GM18873 (cell line): ENCODE measurements around the gene ROBO2.

Experiments used
- ATAC-seq: cut with Tn5 transposase; IDR thresholded peaks from one replicate; pipeline ENCODE4 v1.9.1; 2021; ENCODE audit warnings: mild to moderate bottlenecking, moderate library complexity, moderate number of reproducible peaks; ENCODE audit not compliant: unreplicated experiment, low FRiP score

ROBO2 gene

GRCh38 chr3:77052051-77052501 lies 12.2 kb downstream of the ROBO2 start:
- no peak for ATAC-seq

- ATAC-seq, result no peak
Measured at GRCh38 chr3:77052733-77053670, 13.1 kb downstream of the ROBO2 start.

DNA sequence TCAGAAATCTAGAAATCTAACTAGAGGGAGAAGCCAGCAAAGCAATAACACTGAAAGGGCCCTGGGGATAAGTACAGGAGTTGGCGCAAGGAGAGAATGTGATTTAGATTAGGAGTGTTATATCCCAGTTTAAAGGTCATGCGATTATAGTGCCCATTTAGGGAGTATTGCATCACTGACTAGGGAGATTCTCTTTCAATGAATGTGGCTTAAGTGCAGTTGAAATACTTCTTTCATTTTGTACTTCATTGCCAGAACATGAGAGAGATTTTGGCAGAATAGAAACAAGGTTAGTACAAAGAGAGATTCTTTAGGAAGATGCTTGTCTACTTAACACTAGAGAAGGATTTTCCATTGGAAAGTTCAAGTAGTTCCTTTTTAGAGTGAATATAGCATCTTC lies 13.9 kb downstream of the ROBO2 start:
- no peak for ATAC-seq

- ATAC-seq, result no peak
Measured at GRCh38 chr3:77055841-77056341, 16.0 kb downstream of the ROBO2 start.

DNA sequence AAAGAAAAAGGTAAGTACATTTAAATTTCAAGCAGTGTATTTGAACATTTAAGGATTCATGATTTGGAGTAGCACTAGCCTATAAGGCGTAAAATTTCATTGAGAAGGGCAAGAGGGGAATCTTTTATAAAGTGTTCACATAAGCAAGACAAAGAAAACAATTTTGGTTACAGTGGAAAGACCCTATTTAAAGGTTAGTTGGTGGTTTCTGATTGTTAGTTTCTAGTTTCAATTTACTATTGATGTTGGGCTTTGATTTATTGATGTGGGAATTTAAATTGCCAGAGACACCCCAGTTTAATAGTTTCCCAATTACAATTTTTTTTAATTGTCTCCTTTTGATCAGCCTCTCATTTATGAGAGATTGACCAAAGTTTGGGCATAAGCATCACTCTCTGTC lies 19.5 kb downstream of the ROBO2 start:
- no peak for ATAC-seq

GRCh38 chr3:77063423-77063822 lies 23.5 kb downstream of the ROBO2 start:
- ATAC-seq, result no peak

- ATAC-seq, result no peak
Measured at GRCh38 chr3:77065750-77066149, 25.9 kb downstream of the ROBO2 start.

DNA sequence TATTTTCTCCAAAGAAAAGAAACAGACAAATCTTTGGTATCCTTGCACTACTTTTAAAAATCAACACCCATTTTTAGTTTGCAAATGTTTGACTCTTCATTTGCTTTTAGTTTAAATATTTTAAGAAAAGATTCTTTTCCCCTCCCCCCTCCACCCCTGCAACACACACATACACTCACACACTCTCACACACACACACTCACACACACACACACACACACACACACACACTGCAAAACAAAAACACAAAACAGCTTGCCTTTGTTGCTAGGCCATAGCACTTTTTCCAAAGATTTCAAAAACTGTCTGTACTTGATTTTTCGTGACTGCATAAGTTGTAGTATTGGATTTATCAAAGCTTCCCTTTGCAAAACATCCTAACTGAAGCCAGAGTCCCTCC lies 26.9 kb downstream of the ROBO2 start:
- ATAC-seq, result no peak

DNA sequence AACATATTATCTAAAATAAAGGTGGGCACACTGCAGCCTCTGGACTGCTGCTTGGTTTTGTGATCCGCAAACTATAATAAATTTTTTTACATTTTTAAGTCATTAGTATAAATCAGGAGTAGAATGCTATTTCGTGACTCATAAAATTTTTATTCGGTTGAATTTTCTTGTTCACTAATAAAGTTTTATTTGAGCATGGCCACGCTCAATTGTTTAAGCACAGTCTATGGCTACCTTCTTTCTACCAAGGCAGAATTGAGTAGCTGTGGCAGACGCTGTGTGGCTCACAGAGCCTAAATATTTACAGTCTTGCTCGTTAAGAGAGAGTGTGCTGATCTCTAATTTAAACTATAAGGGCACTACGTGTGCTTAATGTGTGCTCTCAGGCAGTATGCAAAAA lies 28.9 kb downstream of the ROBO2 start:
- no peak for ATAC-seq

DNA sequence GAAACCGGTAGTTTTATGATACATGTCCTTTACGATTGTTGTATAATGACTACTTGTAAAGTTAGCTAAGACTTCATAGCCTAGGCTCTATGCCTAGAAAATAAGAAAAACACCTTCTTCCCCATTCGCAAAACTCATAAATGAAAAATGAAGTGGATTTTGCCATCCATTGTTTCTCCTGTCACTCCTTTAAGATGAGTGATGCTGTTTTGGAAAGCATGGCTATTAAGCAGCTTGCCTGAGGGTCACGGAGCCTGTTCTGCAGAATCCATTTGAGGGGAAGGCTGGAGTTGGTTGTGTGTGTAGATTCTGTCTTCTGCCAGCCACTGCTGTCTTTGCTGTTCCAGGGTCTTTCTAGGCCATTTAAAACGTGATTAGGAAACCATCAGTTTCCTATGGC lies 31.5 kb downstream of the ROBO2 start:
- no peak for ATAC-seq

DNA sequence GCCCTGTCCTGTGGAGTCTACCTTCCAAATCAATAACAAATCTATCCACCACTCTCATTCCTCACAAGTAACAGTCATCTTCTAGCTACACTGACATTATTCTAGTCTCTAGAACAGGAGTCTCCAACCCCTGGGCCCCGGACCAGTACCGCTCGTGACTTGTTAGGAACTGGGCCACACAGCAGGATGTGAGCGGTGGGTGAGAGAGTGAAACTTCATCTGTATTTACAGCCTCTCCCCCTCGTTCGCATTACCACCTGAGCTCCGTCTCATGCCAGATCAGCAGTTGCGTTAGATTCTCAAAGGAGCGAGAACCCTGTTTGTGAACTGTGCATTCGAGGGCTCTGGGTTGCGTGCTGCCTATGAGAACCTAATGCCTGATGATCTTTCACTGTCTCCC lies 31.9 kb downstream of the ROBO2 start:
- no peak for ATAC-seq

DNA sequence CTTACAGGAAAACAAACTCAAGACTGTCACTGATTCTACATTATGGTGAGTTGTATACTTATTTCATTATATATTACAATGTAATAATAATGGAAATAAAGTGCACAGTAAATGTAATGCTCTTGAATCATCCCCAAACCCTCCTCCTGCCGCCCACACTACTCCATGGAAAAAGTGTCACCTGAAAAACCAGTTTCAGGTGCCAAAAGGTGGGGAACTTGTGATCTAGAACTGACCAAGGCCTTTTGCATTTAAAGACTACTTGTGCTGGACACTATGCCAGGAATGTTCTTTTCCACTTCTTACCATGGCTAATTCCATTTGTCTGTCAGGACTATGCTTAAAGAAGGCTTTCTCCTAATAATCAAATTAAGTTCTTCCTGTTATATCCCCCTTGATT lies 32.3 kb downstream of the ROBO2 start:
- ATAC-seq, result no peak

DNA sequence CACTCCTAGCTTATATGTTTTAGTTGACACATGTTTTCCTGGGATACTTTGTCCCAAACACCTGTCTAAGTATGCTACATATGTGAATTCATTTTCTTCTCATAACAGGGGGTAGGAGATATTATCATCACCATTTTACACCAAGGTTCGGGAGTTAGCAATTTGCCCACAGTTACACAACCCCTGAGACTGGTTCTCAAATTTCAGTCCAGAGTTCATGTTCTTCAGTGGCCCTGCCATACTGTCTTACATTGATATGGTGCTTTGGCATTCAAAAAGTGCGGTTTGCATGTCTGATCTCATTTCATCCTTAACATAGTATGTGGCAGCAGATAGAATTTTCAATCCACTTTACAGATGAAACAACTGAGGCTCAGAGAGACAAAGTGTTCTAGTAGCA lies 38.4 kb downstream of the ROBO2 start:
- no peak for ATAC-seq

DNA sequence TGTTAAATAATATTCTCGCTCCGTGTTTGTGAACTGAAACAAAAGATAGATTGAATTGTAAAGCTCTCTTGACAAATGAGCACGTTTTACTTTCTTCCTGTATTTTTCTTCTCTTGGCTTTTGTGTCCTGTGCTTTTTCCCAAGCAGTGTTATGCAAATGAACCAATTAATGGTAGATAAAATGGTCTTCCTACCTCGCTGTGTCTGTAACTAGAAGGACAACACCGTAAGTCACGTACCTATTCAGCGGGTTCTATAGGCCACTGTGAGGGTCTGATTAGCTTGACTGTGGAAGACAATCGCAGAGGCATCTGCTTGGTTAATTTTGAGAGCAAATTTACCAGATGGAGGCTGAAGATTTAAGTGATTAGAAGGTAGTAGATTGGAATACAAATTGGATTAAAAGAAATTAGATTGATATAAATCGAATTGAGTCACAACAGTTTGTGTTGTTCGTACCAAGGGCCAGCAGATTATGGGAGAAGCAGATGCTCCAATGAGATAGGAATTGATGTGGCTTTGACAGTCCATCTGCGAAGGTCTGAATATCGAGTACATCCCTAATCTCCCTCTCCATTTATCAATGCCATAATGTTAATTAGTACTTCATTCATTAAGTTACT lies 40.2 kb downstream of the ROBO2 start:
- ATAC-seq, result no peak

GRCh38 chr3:77081240-77081661 lies 41.4 kb downstream of the ROBO2 start:
- no peak for ATAC-seq

DNA sequence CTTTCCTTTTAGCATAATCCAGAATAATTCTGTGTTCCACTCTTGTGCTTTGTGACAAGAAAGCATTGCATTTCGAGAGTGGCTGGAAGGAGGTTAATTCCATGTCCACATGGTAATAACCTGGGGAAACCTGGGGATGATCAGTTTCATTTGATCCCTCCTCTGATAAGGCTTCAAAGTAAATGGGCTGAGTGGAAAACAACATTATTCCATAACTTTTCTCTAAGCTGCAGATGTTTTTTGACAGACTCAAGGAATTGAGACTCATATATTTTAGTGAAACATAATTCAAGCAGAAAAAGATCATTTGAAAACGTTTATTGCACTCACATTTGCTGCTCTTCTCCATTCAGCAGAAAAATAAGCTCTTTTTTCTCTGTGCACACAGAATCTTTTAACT lies 44.6 kb downstream of the ROBO2 start:
- ATAC-seq, result no peak

- no peak for ATAC-seq
Measured at GRCh38 chr3:77086408-77086807, 46.5 kb downstream of the ROBO2 start.

DNA sequence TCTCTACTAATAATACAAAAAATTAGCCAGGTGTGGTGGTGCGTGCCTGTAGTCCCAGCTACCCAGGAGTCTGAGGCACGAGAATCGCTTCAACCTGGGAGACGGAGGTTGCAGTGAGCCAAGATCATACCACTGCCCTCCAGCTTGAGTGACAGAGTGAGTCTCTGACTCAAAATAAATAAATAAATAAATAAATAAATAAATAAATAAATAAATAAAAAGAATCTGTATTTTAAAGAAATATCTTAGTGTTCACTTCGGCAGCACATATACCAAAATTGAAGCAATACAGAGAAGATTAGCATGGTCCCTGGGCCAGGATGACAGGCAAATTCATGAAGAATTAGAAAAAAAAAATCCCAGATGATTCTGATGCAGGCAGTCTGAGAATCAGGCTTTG lies 51.9 kb downstream of the ROBO2 start:
- ATAC-seq, result no peak

- ATAC-seq, result no peak
Measured at GRCh38 chr3:77093101-77093500, 53.2 kb downstream of the ROBO2 start.

DNA sequence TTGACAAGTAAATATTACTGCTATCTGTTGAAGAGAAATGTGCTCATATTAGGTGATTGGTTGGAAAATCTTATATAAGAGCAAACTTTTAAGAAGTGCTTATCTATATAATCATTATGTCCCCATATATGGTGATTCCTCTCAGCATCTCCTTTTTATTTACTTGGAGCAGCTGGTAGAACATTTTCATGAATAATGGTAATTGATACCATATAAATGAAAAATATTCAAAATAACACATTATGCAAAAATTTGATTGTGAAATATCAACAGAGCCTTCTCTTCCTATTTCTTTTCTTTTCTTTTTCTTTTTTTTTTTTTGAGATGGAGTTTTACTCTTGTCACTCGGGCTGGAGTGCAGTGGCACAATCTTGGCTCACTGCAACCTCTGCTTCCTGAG lies 56.2 kb downstream of the ROBO2 start:
- no peak for ATAC-seq

GRCh38 chr3:77096966-77097890 lies 57.3 kb downstream of the ROBO2 start:
- no peak for ATAC-seq
